NB4 (cell line): ENCODE measurements around the gene RAB14.

Source experiments
- DNase-seq: peaks from one replicate; pipeline ENCODE4 v3.0.0; 2010; ENCODE audit warnings: low read depth
- H3K4me3 ChIP-seq: one replicate; pipeline ENCODE4 v1.5.1; 2011; ENCODE audit warnings: mild to moderate bottlenecking, low read depth, low read length, moderate library complexity
- CTCF ChIP-seq: IDR thresholded peaks from one replicate; pipeline ENCODE4 v1.5.1; 2012; ENCODE audit warnings: low read depth, low read length
- MAX ChIP-seq: IDR thresholded peaks from 2 replicates; pipeline ENCODE4 v1.6.1; 2011; ENCODE audit warnings: low read depth, low read length
- MYC ChIP-seq: IDR thresholded peaks from 2 replicates; pipeline ENCODE4 v1.6.1; 2011; ENCODE audit warnings: low read depth, low read length
- POLR2A ChIP-seq: IDR thresholded peaks from 2 replicates; pipeline ENCODE4 v1.6.1; 2011; ENCODE audit warnings: mild to moderate bottlenecking; ENCODE audit not compliant: insufficient read length; ENCODE audit errors: extremely low read depth

Gene RAB14

DNA sequence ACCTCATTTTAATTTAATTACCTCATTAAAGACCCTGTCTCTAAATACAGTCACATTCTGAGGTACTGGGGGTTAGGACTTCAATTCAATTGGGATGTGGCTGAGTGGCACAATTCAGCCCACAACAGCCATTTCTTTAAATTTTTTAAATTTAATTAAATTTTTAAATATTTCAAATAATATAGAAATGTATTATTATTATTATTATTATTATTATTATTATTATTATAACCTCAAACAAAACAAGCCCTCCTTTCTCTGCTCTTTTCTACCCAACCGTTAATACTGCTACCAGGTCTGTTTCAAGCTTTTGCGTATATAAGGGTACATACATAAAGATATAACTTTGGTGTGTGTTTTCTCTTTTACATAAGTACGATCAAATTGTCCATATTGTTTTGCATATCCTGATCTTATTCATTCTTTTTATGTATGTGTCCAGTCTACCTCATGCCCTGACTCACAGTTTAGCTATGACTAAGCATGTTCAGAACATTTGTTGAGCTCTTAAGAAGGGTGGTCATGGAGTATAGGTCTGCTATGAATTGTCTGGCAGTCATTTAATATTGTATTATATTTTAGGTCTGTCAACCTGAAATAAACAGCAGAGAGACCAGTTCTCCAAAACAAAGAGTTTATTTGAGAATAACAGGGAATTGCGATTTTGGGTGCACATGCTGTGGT, 16.1 kb upstream of the RAB14 start:
- TF ChIP-seq MAX: no peak
- no peak for TF ChIP-seq CTCF
- TF ChIP-seq POLR2A: no peak
- no peak for TF ChIP-seq MYC
- H3K4me3 ChIP-seq: no peak overlapping the region
- peak; percentile 51 for DNase-seq

DNA sequence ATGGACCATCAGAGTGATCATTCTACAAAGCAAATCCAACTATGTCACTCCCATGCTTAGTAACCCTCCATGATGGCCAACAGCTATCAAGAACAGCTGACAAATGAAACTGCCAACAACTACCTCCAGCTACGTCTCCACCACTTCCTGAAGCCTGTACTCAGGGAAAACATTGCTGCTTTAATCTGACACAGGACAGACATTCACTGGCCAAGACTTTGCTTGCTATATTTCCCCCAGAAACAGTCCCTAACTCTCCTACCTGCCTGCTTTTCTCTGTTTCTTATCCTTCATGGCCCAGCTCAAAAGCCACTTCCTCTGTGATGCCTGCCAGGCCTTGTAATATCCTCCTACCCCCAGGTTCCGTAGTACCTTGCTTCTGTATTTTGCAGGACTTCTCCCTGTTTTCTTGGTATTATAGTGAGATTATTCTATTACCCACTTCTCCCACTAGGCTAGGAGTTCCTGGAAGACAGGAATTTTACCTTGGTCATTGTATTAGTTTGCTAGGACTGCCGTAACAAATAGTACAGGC, 14.7 kb upstream of the RAB14 start:
- H3K4me3 ChIP-seq: no peak overlapping the region
- no peak for DNase-seq
- TF ChIP-seq POLR2A: no peak
- no peak for TF ChIP-seq CTCF
- no peak for TF ChIP-seq MYC
- no peak for TF ChIP-seq MAX

DNA sequence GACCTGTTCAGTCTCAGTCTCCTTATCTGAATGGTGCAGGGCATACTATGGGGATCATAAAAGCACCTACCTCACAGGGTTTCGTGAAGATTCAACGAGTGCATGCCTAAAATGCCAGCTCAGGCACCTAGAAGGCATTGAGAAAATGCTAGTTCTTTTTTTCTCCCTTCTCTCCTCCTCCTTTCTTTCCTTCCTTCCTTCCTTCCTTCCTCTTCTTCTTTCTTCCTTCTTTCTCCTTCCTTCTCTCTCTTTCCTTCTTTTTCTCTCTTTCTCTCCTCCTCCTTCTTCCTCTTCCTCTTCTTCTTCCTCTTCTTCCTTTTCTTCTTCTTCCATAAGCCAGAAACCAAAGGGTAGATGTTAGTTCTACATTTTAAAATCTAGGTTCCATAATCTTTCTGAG, 12.3 kb upstream of the RAB14 start:
- H3K4me3 ChIP-seq: no peak overlapping the region
- no peak for TF ChIP-seq POLR2A
- no peak for TF ChIP-seq MYC
- TF ChIP-seq MAX: no peak
- TF ChIP-seq CTCF: no peak

GRCh38 chr9:121213136-121213806, 11.6 kb upstream of the RAB14 start:
- peak; percentile 60 for TF ChIP-seq MAX
- peak; percentile 53 for TF ChIP-seq MYC
- TF ChIP-seq POLR2A: no peak
- TF ChIP-seq CTCF: peak; percentile 90
- DNase-seq: peak; percentile 89
- no peak overlapping the region for H3K4me3 ChIP-seq

More for the DNA sequence above, 12.3 kb upstream of the RAB14 start:
- no peak for DNase-seq

DNA sequence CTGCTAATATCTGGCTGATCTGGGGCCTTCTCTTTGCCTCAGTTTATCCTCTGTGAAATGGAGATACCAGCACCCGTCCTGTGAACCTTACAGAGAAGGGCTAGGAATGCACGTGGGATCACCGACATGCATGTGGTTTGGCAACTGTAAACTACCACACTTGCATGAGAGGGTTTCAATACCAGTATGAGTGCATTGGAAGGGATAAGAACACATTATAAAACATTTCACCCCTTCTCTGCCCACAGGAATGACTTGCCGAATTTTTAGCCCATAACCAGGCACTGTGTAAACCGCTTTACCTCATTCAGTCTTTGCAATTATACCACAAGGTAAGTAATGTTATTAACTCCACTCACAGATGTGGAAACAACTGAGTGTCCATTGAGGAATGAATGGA, 8.9 kb upstream of the RAB14 start:
- no peak for DNase-seq
- no peak for TF ChIP-seq CTCF
- no peak for TF ChIP-seq POLR2A
- no peak for TF ChIP-seq MAX
- no peak for TF ChIP-seq MYC

More for the DNA sequence above, 8.9 kb upstream of the RAB14 start:
- no peak overlapping the region for H3K4me3 ChIP-seq
